Mucosa of descending colon (tissue), 3 donors: Measurements from ENCODE around the gene DENR. TPM values are rescaled to one million over a fixed set of nuclear protein-coding genes. Genes with fewer than 3 reads are reported as not detected.
A peak's percentile ranks its signal among the peaks of the same experiment; 100 is the strongest.
"Not testable (repeated sequence)": the region's sequence is repeated elsewhere in the genome, so short reads cannot be mapped to it uniquely, and the experiment has no call there.

Source experiments
- ATAC-seq: fragments of 200-7000 bp; cut with Tn5 transposase; one replicate; pipeline ENCODE4 v1.9.1; 2020; ENCODE audit warnings: mild to moderate bottlenecking, moderate library complexity
- DNase-seq, 3 donors: peaks; one replicate each; pipeline ENCODE4 v3.0.0-alpha.2; 2020
- H3K36me3 ChIP-seq: fragments of 200-600 bp; one replicate; pipeline ENCODE4 v1.8.0; 2021; ENCODE audit warnings: low read depth, mild to moderate bottlenecking
- H3K4me1 ChIP-seq: fragments of 200-600 bp; one replicate; pipeline ENCODE4 v1.8.0; 2021; ENCODE audit warnings: low read depth, mild to moderate bottlenecking
- H3K4me3 ChIP-seq: fragments of 200-600 bp; one replicate; pipeline ENCODE4 v1.8.0; 2021; ENCODE audit warnings: mild to moderate bottlenecking
- H3K9me3 ChIP-seq: fragments of 200-600 bp; one replicate; pipeline ENCODE4 v1.8.0; 2021; ENCODE audit warnings: mild to moderate bottlenecking
- intact Hi-C, 2 donors: fragments of 100-400 bp; cut with DNase I in 1 of 2; cut with micrococcal nuclease in 1 of 2; formaldehyde crosslinking; loops; one replicate each; pipeline versions ENCODE4 v1.11.0 to v1.11.1; 2022; cut with DNase I, micrococcal nuclease
- total RNA-seq, 3 donors: library from RNA; stranded (reverse); fragmentation: NEBNext Ultra II Directional in 2 of 3; extraction: Animal tissue kit (Norgen Biotek cat#: 25700) in 2 of 3; gene quantifications; one replicate each; pipeline versions ENCODE4 v1.2.1 to v1.2.4, GENCODE V29; 2021 to 2023
- TF ChIP-seq, protein P1 (sequence below): fragments of 200-600 bp; IDR thresholded peaks from one replicate; pipeline ENCODE4 v1.8.0; 2022; ENCODE audit warnings: antibody characterized with exemption, mild to moderate bottlenecking
- donor health status: DM: no; HTN: no; CAD: no; lungs with moderate emphysema.
- donor health status: DM: no; HTN: no; CAD: no.
- donor health status: DM: no; HTN: yes; CAD: no.

DENR gene
- total RNA-seq, 3 donors from 2014 or later: 30.9 to 40.3 (median 33.2) TPM

DNA sequence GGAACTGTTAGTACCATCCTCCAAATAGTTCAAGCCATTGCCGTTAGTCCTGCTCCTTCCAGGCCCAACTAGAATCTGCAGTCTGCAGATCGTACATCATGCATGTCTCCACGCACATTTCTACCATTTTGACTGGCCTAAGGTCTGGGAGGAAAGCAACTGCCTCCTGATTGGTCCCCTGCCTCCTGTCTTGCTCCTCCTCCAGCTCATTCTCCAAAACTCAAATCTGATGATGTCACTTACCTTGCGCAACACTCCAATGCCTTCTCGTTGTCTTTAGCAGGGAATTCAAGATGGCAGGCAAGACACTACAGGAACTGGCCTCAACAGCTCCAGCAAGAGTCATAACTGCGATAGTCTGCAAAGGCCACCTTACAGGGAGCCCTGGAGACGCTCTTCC is 12.3 kb upstream of the DENR start:
- no peak for ATAC-seq
- no peaks in the 10 kb centered on the region for H3K36me3 ChIP-seq
- no peak for DNase-seq
- no peaks in the 10 kb centered on the region for H3K4me1 ChIP-seq
- TF ChIP-seq, protein P1, sequence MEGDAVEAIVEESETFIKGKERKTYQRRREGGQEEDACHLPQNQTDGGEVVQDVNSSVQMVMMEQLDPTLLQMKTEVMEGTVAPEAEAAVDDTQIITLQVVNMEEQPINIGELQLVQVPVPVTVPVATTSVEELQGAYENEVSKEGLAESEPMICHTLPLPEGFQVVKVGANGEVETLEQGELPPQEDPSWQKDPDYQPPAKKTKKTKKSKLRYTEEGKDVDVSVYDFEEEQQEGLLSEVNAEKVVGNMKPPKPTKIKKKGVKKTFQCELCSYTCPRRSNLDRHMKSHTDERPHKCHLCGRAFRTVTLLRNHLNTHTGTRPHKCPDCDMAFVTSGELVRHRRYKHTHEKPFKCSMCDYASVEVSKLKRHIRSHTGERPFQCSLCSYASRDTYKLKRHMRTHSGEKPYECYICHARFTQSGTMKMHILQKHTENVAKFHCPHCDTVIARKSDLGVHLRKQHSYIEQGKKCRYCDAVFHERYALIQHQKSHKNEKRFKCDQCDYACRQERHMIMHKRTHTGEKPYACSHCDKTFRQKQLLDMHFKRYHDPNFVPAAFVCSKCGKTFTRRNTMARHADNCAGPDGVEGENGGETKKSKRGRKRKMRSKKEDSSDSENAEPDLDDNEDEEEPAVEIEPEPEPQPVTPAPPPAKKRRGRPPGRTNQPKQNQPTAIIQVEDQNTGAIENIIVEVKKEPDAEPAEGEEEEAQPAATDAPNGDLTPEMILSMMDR: no peak
- H3K9me3 ChIP-seq: no peaks in the 10 kb centered on the region
- intact Hi-C loops: no loop called here
- H3K4me3 ChIP-seq: no peak overlapping the region

DNA sequence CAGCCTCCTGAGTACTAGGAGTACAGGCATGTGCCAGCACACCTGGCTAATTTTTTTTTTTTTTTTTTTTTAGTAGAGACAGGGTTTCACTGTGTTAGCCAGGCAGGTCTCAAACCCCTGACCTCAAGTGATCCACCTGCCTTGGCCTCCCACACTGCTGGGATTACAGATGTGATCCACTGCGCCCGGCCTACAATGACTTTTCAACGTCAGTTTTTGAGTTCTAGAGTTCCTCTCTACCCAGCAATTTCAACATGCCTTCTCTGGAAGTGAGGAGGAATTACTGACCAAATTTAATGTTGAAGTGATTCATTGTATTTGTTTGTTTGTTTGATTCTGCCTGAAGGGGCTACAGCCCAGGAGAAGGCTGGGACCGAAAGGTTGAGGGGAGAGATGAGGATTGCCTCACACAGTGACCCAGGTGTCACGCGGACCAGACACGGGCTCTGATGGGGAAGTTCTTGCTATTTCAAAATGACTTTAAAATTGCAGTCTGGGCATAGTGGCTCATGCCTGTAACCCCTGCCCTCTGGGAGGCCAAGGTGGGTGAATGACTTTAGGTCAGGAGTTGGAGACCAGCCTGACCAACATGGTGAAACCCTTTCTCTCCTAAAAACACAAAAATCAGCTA is 8.6 kb upstream of the DENR start:
- no peaks in the 10 kb centered on the region for H3K36me3 ChIP-seq
- ATAC-seq (peak; percentile 20), DNase-seq (peak in 1 of 3 donors; percentile 23)
- TF ChIP-seq, protein P1: no peak
- no peaks in the 10 kb centered on the region for H3K4me1 ChIP-seq
- intact Hi-C loops: no loop called here
- H3K4me3 ChIP-seq: no peak overlapping the region
- no peaks in the 10 kb centered on the region for H3K9me3 ChIP-seq

GRCh38 chr12:122747224-122748135 is 5.1 kb upstream of the DENR start:
- ATAC-seq: no peak
- intact Hi-C loops: no loop called here
- no peak for DNase-seq
- Histone ChIP-seq H3K4me3 (no peak overlapping the region), H3K9me3 (no peaks in the 10 kb centered on the region), H3K4me1 (peaks cover 2% of the 10 kb centered on the region), H3K36me3 (no peaks in the 10 kb centered on the region)
- TF ChIP-seq, protein P1: no peak

- DNase-seq (no peak), ATAC-seq (no peak)
- no peak overlapping the region for H3K4me3 ChIP-seq
- H3K4me1 ChIP-seq: peaks cover 8% of the 10 kb centered on the region
- TF ChIP-seq, protein P1: no peak
- H3K9me3 ChIP-seq: no peaks in the 10 kb centered on the region
- intact Hi-C loops: no loop called here
- no peaks in the 10 kb centered on the region for H3K36me3 ChIP-seq
Measured at GRCh38 chr12:122749569-122750332, 2.9 kb upstream of the DENR start.

DNA sequence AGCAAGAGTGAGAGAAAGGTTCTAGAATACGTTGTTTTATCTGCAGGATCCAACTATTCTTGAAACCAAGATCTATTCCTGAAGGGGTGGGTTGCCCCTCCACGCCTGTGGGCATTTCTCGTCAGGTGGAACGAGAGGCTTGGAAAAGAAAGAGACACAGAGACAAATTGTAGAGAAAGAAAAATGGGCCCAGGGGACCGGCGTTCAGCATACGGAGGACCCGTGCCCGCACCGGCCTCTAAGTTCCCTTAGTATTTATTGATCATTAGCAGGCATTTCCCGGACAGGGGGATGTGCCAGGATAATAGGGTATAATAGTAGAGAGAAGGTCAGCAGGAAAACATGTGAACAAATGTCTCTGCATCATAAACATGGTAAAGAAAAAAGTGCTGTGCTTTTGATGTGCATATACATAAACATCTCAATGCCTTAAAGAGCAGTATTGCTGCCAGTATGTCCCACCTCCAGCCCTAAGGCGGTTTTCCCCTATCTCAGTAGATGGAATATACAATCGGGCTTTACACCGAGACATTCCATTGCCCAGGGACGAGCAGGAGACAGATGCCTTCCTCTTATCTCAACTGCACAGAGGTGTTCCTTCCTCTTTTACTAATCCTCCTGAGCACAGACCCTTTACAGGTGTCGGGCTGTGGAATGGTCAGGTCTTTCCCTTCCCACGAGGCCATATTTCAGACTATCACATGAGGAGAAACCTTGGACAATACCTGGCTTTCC is 1.7 kb upstream of the DENR start:
- DNase-seq: not testable (repeated sequence)

More for the DNA sequence above, 1.7 kb upstream of the DENR start:
- ATAC-seq, H3K4me3 ChIP-seq, H3K4me1 ChIP-seq, intact Hi-C loops, H3K36me3 ChIP-seq, H3K9me3 ChIP-seq: not testable (repeated sequence)
